ENCODE measurements around the gene EHD4. TPM values are rescaled to one million over a fixed set of nuclear protein-coding genes. Genes with fewer than 3 reads are reported as not detected.

The EHD4 gene
- total and polyA plus RNA-seq, 2 donors (not counting 3 experiments of a cell fraction or from before 2014, with no cell fraction given) = 96.7 to 128 TPM

GRCh38 chr15:42012928-42013482 is 40.6 kb upstream of the EHD4 start:
- no peaks in the 10 kb centered on the region for H4K20me1 ChIP-seq (replicated peaks; ENCODE audit: control insufficient read depth, extremely low read depth, insufficient read depth, low read length)
- intact Hi-C loops (cut with micrococcal nuclease) (no loop called here), dilution Hi-C loops (cut with MboI; ENCODE audit: extremely low pct_ligation_motif_present, low sequenced_read_pairs) (no loop called here)
- no peak for DNase-seq (ENCODE audit: low read depth, low spot score)
- TF ChIP-seq JUN (IDR thresholded peaks at IDR 0.05; ENCODE audit: borderline replicate concordance, insufficient read depth, insufficient read length, low read depth) = no peak
- no peak for TF ChIP-seq POLR2AphosphoS5 (IDR thresholded peaks at IDR 0.05; ENCODE audit: insufficient read depth, low read depth, low read length)
- TF ChIP-seq POLR2A (IDR thresholded peaks at IDR 0.05; ENCODE audit: low read depth, low read length) = no peak
- TF ChIP-seq GATA2 (IDR thresholded peaks at IDR 0.05; ENCODE audit: insufficient read depth, insufficient read length, low read depth, low read length) = no peak
- no peak for TF ChIP-seq MAX (IDR thresholded peaks at IDR 0.05; ENCODE audit: insufficient read depth, insufficient read length)
- TF ChIP-seq MYC (IDR thresholded peaks at IDR 0.05; ENCODE audit: low read depth, low read length) = no peak
- no peak for TF ChIP-seq EZH2 (IDR thresholded peaks at IDR 0.05; ENCODE audit: borderline replicate concordance, low read depth, low read length, severe bottlenecking)
- peaks cover 2 to 10% of the 10 kb centered on the region in 2 experiments for H3K27me3 ChIP-seq (ENCODE audit: control insufficient read depth in 2 of 2, insufficient read depth in 2 of 2, low read length in 2 of 2)
- H3K4me2 ChIP-seq (ENCODE audit: insufficient read depth, low read length) = no peak overlapping the region
- H3K9ac ChIP-seq (replicated peaks; ENCODE audit: extremely low read depth, insufficient read depth, low read length) = no peak overlapping the region
- CTCF ChIA-PET = interaction anchor here (0.6 to 1.6 kb wide), 2 partner anchors 9 to 19 kb away, joined by 3 to 4 read pairs; no protein-coding TSS in a partner anchor
- no peak overlapping the region for H3K27ac ChIP-seq (ENCODE audit: insufficient read depth, low read depth, low read length)
- no peak overlapping the region for H3K4me3 ChIP-seq (replicated peaks in 1 of 3; ENCODE audit: insufficient read depth in 1 of 3, low read depth in 1 of 3, low read length in 3 of 3)
- H3K79me2 ChIP-seq (ENCODE audit: control insufficient read depth, insufficient read depth, low read length) = no peaks in the 10 kb centered on the region
- no peak for FAIRE-seq
- H3K4me1 ChIP-seq (ENCODE audit: control insufficient read depth, extremely low read depth, insufficient read depth, low read length) = no peaks in the 10 kb centered on the region
- no peaks in the 10 kb centered on the region for H3K9me3 ChIP-seq (replicated peaks; ENCODE audit: control insufficient read depth, insufficient read depth, low read length)
- H3K9me1 ChIP-seq (replicated peaks; ENCODE audit: control insufficient read depth, extremely low read depth, insufficient read depth, low read length) = no peaks in the 10 kb centered on the region
- no TSS peak for BruUV-seq (replicated peaks)
- no peak overlapping the region for H2AFZ ChIP-seq (ENCODE audit: low read depth, low read length)
- no peaks in the 10 kb centered on the region for H3K36me3 ChIP-seq (ENCODE audit: control insufficient read depth in 2 of 2, extremely low read depth in 1 of 2, insufficient read depth in 2 of 2, low read length in 2 of 2)
- POLR2A ChIA-PET = no interaction called here

GRCh38 chr15:42012241-42012640 is 39.9 kb upstream of the EHD4 start:
- intact Hi-C loops (cut with micrococcal nuclease) = no loop called here
- ChIA-PET CTCF (interaction anchor here (0.6 to 1.6 kb wide), 2 partner anchors 9 to 18 kb away, joined by 3 to 4 read pairs; no protein-coding TSS in a partner anchor), POLR2A (no interaction called here)
- no peak for TF ChIP-seq CTCF (IDR thresholded peaks at IDR 0.05; ENCODE audit: extremely low read depth in 1 of 2, insufficient read depth in 1 of 2, low read depth in 1 of 2, low read length in 2 of 2)
- TF ChIP-seq MYC (IDR thresholded peaks at IDR 0.05; ENCODE audit: low read depth, low read length) = no peak
- TF ChIP-seq POLR2A (IDR thresholded peaks at IDR 0.05; ENCODE audit: low read depth, low read length) = no peak
- TF ChIP-seq JUN (IDR thresholded peaks at IDR 0.05; ENCODE audit: borderline replicate concordance, insufficient read depth, insufficient read length, low read depth) = no peak
- no peak for TF ChIP-seq MAX (IDR thresholded peaks at IDR 0.05; ENCODE audit: insufficient read depth, insufficient read length)
- TF ChIP-seq GATA2 (IDR thresholded peaks at IDR 0.05; ENCODE audit: insufficient read depth, insufficient read length, low read depth, low read length) = no peak
- TF ChIP-seq FOS (IDR thresholded peaks at IDR 0.05; ENCODE audit: borderline replicate concordance, insufficient read depth, low read length) = no peak
- TF ChIP-seq POLR2AphosphoS5 (IDR thresholded peaks at IDR 0.05; ENCODE audit: insufficient read depth, low read depth, low read length) = no peak
- no peak for TF ChIP-seq EZH2 (IDR thresholded peaks at IDR 0.05; ENCODE audit: borderline replicate concordance, low read depth, low read length, severe bottlenecking)
- H3K27ac ChIP-seq (ENCODE audit: insufficient read depth, low read depth, low read length) = no peak overlapping the region
- no peaks in the 10 kb centered on the region for H3K9me3 ChIP-seq (replicated peaks; ENCODE audit: control insufficient read depth, insufficient read depth, low read length)
- peaks cover 6 to 12% of the 10 kb centered on the region in 2 experiments for H3K27me3 ChIP-seq (ENCODE audit: control insufficient read depth in 2 of 2, insufficient read depth in 2 of 2, low read length in 2 of 2)
- H3K4me1 ChIP-seq (ENCODE audit: control insufficient read depth, extremely low read depth, insufficient read depth, low read length) = no peaks in the 10 kb centered on the region
- no peak overlapping the region for H3K4me3 ChIP-seq (replicated peaks in 1 of 3; ENCODE audit: insufficient read depth in 1 of 3, low read depth in 1 of 3, low read length in 3 of 3)
- no peaks in the 10 kb centered on the region for H3K36me3 ChIP-seq (ENCODE audit: control insufficient read depth in 2 of 2, extremely low read depth in 1 of 2, insufficient read depth in 2 of 2, low read length in 2 of 2)
- no peaks in the 10 kb centered on the region for H3K9me1 ChIP-seq (replicated peaks; ENCODE audit: control insufficient read depth, extremely low read depth, insufficient read depth, low read length)
- dilution Hi-C loops (cut with MboI; ENCODE audit: extremely low pct_ligation_motif_present, low sequenced_read_pairs) = no loop called here
- BruUV-seq (replicated peaks) = no TSS peak
- no peak overlapping the region for H3K9ac ChIP-seq (replicated peaks; ENCODE audit: extremely low read depth, insufficient read depth, low read length)
- no peaks in the 10 kb centered on the region for H4K20me1 ChIP-seq (replicated peaks; ENCODE audit: control insufficient read depth, extremely low read depth, insufficient read depth, low read length)
- FAIRE-seq (no peak), DNase-seq (ENCODE audit: low read depth, low spot score) (no peak)
- H3K79me2 ChIP-seq (ENCODE audit: control insufficient read depth, insufficient read depth, low read length) = no peaks in the 10 kb centered on the region
- no peak overlapping the region for H3K4me2 ChIP-seq (ENCODE audit: insufficient read depth, low read length)
- no peak overlapping the region for H2AFZ ChIP-seq (ENCODE audit: low read depth, low read length)
